C4-2B (cell line): Measurements from ENCODE around the gene PPP4R4.
"Not testable (repeated sequence)": the region's sequence is repeated elsewhere in the genome, so short reads cannot be mapped to it uniquely, and the experiment has no call there.

Experiments used
- H3K27ac ChIP-seq: fragments of 450-650 bp; 2 replicates; pipeline ENCODE4 v1.5.1; 2017
- CTCF ChIP-seq: fragments of 450-650 bp; conservative IDR thresholded peaks from 2 replicates; pipeline ENCODE4 v1.5.1; 2017; ENCODE audit warnings: mild to moderate bottlenecking
- ZFX ChIP-seq: fragments of 450-650 bp; IDR thresholded peaks from 2 replicates; pipeline ENCODE4 v1.6.1; 2017

Gene PPP4R4

DNA sequence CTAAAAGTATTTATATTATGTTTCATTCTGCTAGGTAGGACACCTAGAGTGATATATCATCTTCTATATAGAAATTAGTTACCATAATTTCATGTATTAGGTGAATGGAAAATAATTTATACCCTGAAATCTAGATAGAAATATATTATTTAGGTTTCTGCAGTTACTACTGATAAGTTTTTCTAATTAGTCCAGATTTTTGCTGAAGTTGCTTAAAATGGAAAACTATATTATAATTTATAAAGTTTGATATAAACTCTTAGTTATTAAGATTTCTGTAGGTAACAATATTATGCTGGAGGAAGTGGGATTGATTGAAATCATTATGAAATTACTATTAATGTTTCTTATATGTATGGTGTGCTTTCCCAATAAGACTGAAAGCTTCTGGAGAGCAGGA lies 62.9 kb downstream of the PPP4R4 start:
- H3K27ac ChIP-seq = no peak overlapping the region
- TF ChIP-seq ZFX = no peak
- no peak for TF ChIP-seq CTCF

- H3K27ac ChIP-seq = no peak overlapping the region
- no peak for TF ChIP-seq CTCF
- no peak for TF ChIP-seq ZFX
Measured at GRCh38 chr14:94237983-94238382, 63.9 kb downstream of the PPP4R4 start.

DNA sequence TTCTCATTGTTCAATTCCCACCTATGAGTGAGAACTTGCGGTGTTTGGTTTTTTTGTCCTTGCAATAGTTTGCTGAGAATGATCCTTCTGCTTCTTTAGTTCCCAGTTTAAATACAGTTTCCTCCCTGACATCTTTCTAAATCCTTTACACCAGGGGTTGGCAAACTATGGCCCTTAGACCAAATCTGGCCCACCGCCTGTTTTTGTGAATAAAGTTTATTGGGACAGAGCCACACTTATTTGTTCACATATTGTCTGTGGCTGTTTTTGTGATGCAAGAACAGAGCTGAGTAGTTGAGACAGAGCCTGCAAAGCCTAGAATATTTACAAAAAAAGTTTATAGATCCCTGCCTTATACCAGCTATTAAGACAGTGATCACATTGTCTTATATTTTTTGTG lies 65.3 kb downstream of the PPP4R4 start:
- no peak overlapping the region for H3K27ac ChIP-seq

DNA sequence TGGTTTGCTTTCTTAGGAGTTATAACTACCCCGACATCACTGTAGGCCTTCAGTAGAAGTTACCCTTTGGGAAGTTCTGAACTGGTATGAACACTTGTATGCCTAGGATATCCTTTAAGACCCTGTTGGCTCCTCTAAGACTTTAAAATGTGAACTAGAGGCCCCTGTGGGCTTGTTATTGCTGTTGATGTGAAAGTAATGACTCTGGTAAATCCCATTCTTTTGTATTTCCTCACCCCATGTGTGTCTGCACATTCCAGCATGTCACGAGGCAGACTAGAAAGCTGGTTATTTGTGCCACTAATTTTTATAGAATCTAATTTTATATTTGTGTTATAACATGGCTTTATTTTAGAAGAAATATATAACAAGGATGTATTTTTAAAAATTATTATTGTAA lies 70.1 kb downstream of the PPP4R4 start:
- H3K27ac ChIP-seq = no peak overlapping the region
- no peak for TF ChIP-seq ZFX
- TF ChIP-seq CTCF = no peak

More for the DNA sequence above, 65.3 kb downstream of the PPP4R4 start:
- TF ChIP-seq ZFX (no peak), CTCF (no peak)

- H3K27ac ChIP-seq = not testable (repeated sequence)
Measured at GRCh38 chr14:94264195-94264594, 90.1 kb downstream of the PPP4R4 start.

- H3K27ac ChIP-seq = no peak overlapping the region
- TF ChIP-seq CTCF (no peak), ZFX (no peak)
Measured at GRCh38 chr14:94267352-94267751, 93.2 kb downstream of the PPP4R4 start.

DNA sequence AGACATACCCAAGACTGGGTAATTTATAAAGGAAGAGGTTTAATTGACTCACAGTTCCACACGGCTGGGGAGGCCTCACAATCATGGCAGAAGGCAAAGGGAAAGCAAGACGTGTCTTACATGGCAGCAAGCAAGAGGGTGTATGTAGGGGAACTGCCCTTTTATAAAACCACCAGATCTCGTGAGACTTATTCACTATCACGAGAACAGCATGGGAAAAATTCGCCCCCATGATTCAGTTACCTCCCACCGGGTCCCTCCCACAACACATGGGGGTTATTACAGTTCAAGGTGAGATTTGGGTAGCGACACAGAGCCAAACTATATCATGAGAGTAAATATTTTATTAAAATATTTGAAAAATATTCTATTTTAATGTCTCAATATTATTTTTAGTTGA lies 94.5 kb downstream of the PPP4R4 start:
- not testable (repeated sequence) for H3K27ac ChIP-seq

DNA sequence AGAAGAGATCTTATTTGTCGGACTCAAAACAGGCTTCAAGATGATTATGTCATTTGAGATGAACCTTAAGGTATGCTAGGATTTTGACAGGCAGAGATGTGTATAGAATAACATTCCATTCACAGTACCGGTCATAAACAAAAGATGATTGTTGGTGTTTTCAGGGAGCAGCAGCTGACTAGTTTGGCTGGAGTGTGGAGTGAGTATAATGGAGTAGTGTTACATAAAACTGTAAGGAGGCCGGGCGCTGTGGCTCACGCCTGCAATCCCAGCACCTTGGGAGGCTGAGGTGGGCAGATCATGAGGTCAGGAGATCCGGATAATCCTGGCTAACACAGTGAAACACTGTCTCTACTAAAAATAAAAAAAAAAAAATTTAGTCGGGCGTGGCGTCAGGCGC lies 95.0 kb downstream of the PPP4R4 start:
- no peak overlapping the region for H3K27ac ChIP-seq
- TF ChIP-seq CTCF (no peak), ZFX (no peak)

DNA sequence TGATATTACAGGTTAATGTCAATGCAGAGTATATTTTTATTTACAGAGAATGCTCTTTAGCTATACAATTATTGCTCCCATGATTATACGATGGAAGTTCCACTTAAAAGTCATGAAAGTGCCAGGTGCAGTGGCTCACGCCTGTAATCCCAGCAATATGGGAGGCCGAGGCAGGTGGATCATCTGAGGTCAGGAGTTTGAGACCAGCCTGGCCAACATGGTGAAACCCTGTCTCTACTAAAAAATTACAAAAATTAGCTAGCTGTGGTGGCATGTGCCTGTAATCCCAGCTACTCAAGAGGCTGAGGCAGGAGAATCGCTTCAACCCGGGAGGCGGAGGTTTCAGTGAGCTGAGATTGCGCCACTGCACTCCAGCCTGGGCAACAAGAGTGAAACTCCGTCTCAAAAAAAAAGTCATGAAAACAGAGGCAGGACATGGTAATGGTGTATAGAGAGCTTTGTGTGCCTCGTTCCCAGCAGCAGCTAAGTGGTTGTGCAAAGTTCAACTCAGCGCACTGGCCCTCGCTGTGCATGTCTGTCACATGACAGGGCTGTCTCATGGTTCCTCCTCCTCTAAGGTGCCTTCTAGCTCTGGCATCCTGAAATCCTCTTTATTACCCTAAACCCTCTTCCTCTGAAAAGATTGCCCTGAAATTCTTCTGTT lies 102.9 kb downstream of the PPP4R4 start:
- H3K27ac ChIP-seq = not testable (repeated sequence)
